ENCODE results near the gene IL16.
"Not testable (repeated sequence)": the region's sequence is repeated elsewhere in the genome, so short reads cannot be mapped to it uniquely, and the experiment has no call there.

Gene IL16

GRCh38 chr15:81341351-81341750 is 144.7 kb downstream of the IL16 start:
- no peak for DNase-seq

DNA sequence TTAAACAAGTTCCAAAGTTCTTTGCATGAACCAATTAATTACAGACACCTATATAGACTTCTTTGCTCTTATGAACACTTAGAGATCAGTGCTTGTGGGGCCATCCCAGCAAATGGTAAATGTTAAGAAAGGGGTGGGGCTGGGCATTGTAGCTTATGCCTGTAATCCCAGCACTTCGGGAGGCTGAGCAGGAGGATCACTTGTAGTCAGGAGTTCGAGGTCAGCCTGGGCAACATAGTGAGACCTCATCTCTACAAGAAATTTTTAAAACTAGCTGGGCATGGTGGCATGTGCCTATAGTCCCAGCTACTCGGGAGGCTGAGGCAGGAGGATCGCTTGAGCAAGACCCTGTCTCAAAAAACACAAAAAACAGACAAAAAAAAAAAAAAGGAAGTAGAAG is 146.7 kb downstream of the IL16 start:
- DNase-seq = no peak

DNA sequence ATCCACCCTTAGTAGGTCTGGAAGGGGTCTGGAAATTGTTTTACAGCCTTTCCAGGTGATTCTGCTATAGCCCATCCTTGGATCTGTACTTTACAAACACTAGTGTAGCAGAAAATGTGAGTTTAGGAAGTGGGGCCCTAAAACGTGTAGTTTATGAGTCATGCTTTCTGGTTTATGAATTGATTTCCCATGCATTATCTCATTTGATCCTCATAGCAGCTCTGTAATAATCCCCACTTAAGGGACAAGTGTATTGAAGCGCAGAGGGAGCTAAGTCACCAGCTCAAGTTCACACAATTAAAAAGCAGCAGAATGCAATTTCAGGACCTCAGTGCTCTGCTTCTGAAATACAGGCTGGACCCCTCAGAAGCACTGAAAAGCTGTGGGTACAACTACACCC is 149.9 kb downstream of the IL16 start:
- DNase-seq = peak; percentile 30

GRCh38 chr15:81347910-81348309 is 151.2 kb downstream of the IL16 start:
- no peak for DNase-seq

- not testable (repeated sequence) for DNase-seq
These were observed 152.0 kb downstream of the IL16 start for GRCh38 chr15:81348691-81349090.

DNA sequence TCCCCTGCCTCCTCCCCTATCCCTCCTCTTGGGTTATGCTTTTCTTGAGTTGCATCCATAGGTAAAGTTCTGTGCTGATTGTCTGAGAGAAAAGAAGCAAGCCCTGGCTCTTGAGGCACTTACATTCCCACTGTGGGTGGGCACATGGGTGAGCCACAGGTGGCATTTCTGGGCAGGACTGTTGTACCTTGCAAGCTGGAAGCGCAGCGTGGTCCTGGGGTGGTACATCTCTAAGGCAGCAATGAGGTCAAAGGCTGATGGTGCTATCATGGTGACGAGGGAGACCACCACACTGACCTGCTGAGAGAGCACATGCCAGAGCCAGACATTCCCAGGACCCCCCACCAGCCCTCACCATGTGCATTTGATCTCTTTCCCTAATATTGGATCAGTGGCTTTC is 152.6 kb downstream of the IL16 start:
- no peak for DNase-seq

GRCh38 chr15:81351651-81352050 is 155.0 kb downstream of the IL16 start:
- DNase-seq = no peak

DNA sequence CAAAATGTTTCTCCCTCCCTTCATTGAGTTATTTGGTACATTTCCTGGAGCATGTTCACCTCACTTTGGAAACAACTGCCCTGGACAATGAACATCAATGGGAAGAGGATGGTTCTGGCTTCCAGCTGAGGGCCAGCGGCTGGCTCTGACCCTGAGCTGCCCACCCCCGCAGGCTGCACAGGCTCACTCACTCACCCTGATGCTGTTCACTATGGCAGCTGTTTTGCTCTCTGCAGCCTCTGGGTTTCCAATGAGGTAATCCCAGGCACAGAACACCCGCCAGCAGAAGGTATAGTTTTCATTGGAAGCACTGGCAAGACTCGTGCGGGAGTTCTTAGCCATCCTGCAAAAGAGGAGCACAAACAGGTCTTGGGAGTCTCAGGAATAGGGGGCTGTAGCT is 159.6 kb downstream of the IL16 start:
- DNase-seq = no peak

GRCh38 chr15:81357180-81357686 is 160.6 kb downstream of the IL16 start:
- DNase-seq = no peak

GRCh38 chr15:81358248-81358647 is 161.6 kb downstream of the IL16 start:
- DNase-seq = no peak

GRCh38 chr15:81360491-81360890 is 163.8 kb downstream of the IL16 start:
- DNase-seq = no peak

GRCh38 chr15:81361891-81362290 is 165.2 kb downstream of the IL16 start:
- no peak for DNase-seq

GRCh38 chr15:81362790-81363189 is 166.1 kb downstream of the IL16 start:
- DNase-seq = no peak

DNA sequence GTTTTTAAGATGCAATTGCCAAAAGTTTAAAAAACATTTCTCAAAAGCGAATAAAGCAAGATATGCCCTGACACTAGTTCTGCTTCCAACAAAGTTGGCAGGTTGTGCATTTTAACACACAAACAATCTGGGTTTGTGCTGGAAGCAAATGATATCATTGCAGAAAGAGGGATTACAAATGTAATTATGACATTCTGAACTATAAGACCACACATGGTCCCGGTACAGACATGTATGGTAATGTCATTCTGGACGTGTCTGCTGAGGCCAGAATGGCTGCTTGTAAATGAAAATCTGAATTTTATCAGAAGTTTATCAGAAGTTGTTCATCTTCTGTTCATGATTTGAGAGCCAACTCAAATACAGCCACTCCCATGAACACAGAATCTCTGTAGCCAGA is 166.6 kb downstream of the IL16 start:
- DNase-seq = no peak
